Transverse colon (tissue), 4 donors: ENCODE results near the gene CENPA. TPM values are rescaled to one million over a fixed set of nuclear protein-coding genes. Genes with fewer than 3 reads are reported as not detected.

Source experiments
- DNase-seq: peaks from one replicate; pipeline ENCODE4 v3.0.0-alpha.2; 2019
- H3K27ac ChIP-seq, 4 donors: fragments of 200-600 bp; sonication (generic); 2 replicates each; pipeline ENCODE4 v1.5.1; 2016 to 2018; ENCODE audit warnings: inconsistent platforms in 4 of 4
- H3K27me3 ChIP-seq: fragments of 200-600 bp; sonication (generic); 2 replicates; pipeline ENCODE4 v1.5.1; 2017; ENCODE audit warnings: inconsistent platforms
- H3K36me3 ChIP-seq, 4 donors: fragments of 200-600 bp; sonication (generic); 2 replicates each; pipeline ENCODE4 v1.5.1; 2017 to 2019; ENCODE audit warnings: inconsistent platforms in 4 of 4
- H3K4me1 ChIP-seq, 4 donors: fragments of 200-600 bp; sonication (generic); 2 replicates each; pipeline ENCODE4 v1.5.1; 2017 to 2020; ENCODE audit warnings: inconsistent platforms in 4 of 4
- H3K4me3 ChIP-seq, 4 donors: fragments of 200-600 bp; sonication (generic); 1 replicate in 1 of 4; 2 replicates in 3 of 4; pipeline versions ENCODE4 v1.5.1 to v1.6.1; 2017 to 2019; ENCODE audit warnings: inconsistent platforms in 4 of 4
- H3K9me3 ChIP-seq, 2 donors: fragments of 200-600 bp; sonication (generic); 2 replicates each; pipeline ENCODE4 v1.5.1; 2017 to 2019; ENCODE audit warnings: inconsistent platforms in 2 of 2
- EP300 ChIP-seq: sonication (generic); formaldehyde crosslinking; IDR thresholded peaks from one replicate; pipeline ENCODE4 v1.6.1; 2017; ENCODE audit warnings: antibody characterized with exemption, low read depth
- POLR2A ChIP-seq: fragments of 450-650 bp; IDR thresholded peaks from one replicate; pipeline ENCODE4 v1.6.1; 2016; ENCODE audit warnings: antibody characterized with exemption, mild to moderate bottlenecking, moderate library complexity
- POLR2AphosphoS5 ChIP-seq, 3 donors: sonication (generic); formaldehyde crosslinking; IDR thresholded peaks; one replicate each; pipeline ENCODE4 v1.6.1; 2016; ENCODE audit warnings: antibody characterized with exemption in 3 of 3
- WGBS, 2 donors: methylation state at CpG; one replicate each; pipeline ENCODE4 v1.1.5; 2018; ENCODE audit warnings: low coverage in 1 of 2; 5-methylcytosine and 5-hydroxymethylcytosine counted together
- in situ Hi-C, 4 donors: fragments of 200-750 bp; cut with MboI; loops; one replicate each; pipeline versions ENCODE4 v1.15.0 to v1.15.1; 2017; ENCODE audit warnings: low sequenced_read_pairs in 3 of 4, low pct_ligation_motif_present in 1 of 4, low pct_unique_long_range_greater_than_20kb in 1 of 4
- intact Hi-C: fragments of 100-400 bp; cut with DNase I; formaldehyde crosslinking; loops from one replicate; pipeline ENCODE4 v1.15.1; 2023; ENCODE audit warnings: low total_unique reads
- total RNA-seq, 4 donors: library from RNA; depleted of rRNA; stranded (reverse); fragments of >200 nt; gene quantifications; one replicate each; pipeline ENCODE4 v1.1.0, GENCODE V29; 2016
- TF ChIP-seq, protein P1 (sequence below), 5 experiments: fragments of 200-600 bp in 3 of 5; fragments of 450-650 bp in 2 of 5; sonication (generic) in 3 of 5; IDR thresholded peaks; 1 replicate in 2 of 5; 2 replicates in 3 of 5; pipeline ENCODE4 v1.5.1; 2016 to 2017; ENCODE audit warnings: antibody characterized with exemption in 5 of 5, inconsistent platforms in 3 of 5, mild to moderate bottlenecking in 2 of 5, moderate library complexity in 1 of 5

The CENPA gene
- total RNA-seq, 4 donors from 2014 or later, result 1.1 to 14.9 TPM; not detected in 2

DNA sequence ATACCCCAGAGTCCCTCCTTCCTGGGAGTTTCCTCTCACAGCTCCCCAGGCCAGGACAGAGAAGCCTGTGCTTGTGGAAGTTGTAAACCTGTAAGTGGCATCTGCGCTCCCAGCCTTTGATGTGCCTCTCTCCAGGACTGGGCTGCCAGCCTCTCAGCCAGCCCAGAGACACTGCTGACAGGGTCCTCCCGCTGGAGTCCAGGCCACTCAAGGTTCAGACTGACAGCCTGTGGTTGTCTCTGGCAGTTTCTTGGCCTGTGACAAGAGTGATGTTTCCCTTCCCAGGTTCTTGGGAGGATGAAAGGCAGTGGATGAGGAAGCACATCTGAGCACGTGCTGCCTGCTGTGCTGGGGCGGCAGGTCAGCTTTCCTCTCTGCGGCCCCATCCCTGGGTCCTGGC lies 18.7 kb upstream of the CENPA start:
- no peak for DNase-seq
- H3K27ac ChIP-seq, result peak overlapping the region in 3 of 4 donors; percentile 4 to 83 (median 29)
- TF ChIP-seq POLR2A (no peak), POLR2AphosphoS5 (IDR thresholded peaks at IDR 0.05) (no peak), EP300 (no peak)
- TF ChIP-seq, protein P1, sequence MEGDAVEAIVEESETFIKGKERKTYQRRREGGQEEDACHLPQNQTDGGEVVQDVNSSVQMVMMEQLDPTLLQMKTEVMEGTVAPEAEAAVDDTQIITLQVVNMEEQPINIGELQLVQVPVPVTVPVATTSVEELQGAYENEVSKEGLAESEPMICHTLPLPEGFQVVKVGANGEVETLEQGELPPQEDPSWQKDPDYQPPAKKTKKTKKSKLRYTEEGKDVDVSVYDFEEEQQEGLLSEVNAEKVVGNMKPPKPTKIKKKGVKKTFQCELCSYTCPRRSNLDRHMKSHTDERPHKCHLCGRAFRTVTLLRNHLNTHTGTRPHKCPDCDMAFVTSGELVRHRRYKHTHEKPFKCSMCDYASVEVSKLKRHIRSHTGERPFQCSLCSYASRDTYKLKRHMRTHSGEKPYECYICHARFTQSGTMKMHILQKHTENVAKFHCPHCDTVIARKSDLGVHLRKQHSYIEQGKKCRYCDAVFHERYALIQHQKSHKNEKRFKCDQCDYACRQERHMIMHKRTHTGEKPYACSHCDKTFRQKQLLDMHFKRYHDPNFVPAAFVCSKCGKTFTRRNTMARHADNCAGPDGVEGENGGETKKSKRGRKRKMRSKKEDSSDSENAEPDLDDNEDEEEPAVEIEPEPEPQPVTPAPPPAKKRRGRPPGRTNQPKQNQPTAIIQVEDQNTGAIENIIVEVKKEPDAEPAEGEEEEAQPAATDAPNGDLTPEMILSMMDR (IDR thresholded peaks at IDR 0.05), result no peak
- no peaks in the 10 kb centered on the region for H3K36me3 ChIP-seq
- H3K4me1 ChIP-seq, result peaks cover 26 to 79% (median 40%) of the 10 kb centered on the region in 4 donors
- no peaks in the 10 kb centered on the region for H3K9me3 ChIP-seq
- H3K27me3 ChIP-seq, result no peaks in the 10 kb centered on the region
- in situ Hi-C loops (no loop called here), intact Hi-C loops (no loop called here)
- H3K4me3 ChIP-seq, result no peak overlapping the region
- WGBS, 2 donors, result 69% methylated on average over 5 of the region's 5 CpGs; no CpG with 5 or more reads in 1 of the 2 donors

DNA sequence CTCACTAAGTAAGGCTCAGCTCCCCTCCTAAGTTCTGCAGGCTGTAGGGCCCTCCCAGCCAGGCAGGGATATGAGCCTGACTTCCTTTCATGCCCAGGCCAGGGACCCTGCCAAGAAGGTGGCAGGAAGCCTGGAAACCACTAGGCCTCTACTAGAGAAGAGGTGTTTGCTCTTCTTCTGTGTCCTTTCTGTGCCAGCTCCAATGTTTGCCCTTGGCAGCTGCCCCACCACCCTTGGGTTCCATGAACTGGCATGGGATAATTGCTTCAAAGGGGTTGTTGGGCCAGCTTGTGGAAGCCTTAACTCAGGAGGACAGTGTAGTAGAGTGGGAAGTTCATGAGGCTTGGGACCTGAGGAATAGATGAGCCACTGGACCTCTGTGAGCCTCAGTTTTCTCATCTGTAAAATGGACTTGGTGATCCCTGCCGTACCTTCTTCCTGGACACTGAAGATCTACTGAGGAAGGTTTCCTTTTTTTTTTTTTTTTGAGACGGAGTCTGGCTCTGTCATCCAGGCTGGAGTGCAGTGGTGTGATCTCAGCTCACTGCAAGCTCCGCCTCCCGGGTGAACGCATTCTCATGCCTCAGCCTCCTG lies 17.9 kb upstream of the CENPA start:
- TF ChIP-seq, protein P1 (IDR thresholded peaks at IDR 0.05), result no peak
- TF ChIP-seq EP300, result no peak
- no peak for TF ChIP-seq POLR2A
- no peak for TF ChIP-seq POLR2AphosphoS5 (IDR thresholded peaks at IDR 0.05)
- WGBS, 2 donors, result 94 to 100% methylated on average over 1 to 5 of the region's 5 CpGs
- no peaks in the 10 kb centered on the region for H3K36me3 ChIP-seq
- intact Hi-C loops (no loop called here), in situ Hi-C loops (no loop called here)
- H3K27ac ChIP-seq, result peak overlapping the region in 2 of 4 donors; percentile 29 to 83
- peaks cover 34 to 88% (median 48%) of the 10 kb centered on the region in 4 donors for H3K4me1 ChIP-seq
- H3K27me3 ChIP-seq, result no peaks in the 10 kb centered on the region
- DNase-seq, result no peak
- H3K4me3 ChIP-seq, result no peak overlapping the region
- no peaks in the 10 kb centered on the region for H3K9me3 ChIP-seq

- intact Hi-C loops, result no loop called here
- 94% methylated on average over 3 of the region's 3 CpGs; no CpG with 5 or more reads in 1 of the 2 donors for WGBS, 2 donors
- Histone ChIP-seq H3K27me3 (no peaks in the 10 kb centered on the region), H3K9me3 (no peaks in the 10 kb centered on the region), H3K36me3 (no peaks in the 10 kb centered on the region), H3K27ac (peak overlapping the region; percentile 30 to 88 (median 82)), H3K4me3 (no peak overlapping the region), H3K4me1 (peaks cover 35 to 85% (median 48%) of the 10 kb centered on the region in 4 donors)
- in situ Hi-C loops, result no loop called here
- TF ChIP-seq, protein P1 (IDR thresholded peaks at IDR 0.05), result no peak
- TF ChIP-seq EP300 (no peak), POLR2A (no peak), POLR2AphosphoS5 (IDR thresholded peaks at IDR 0.05) (no peak)
- DNase-seq, result no peak
Observed at GRCh38 chr2:26768759-26769088, 17.1 kb upstream of the CENPA start.

DNA sequence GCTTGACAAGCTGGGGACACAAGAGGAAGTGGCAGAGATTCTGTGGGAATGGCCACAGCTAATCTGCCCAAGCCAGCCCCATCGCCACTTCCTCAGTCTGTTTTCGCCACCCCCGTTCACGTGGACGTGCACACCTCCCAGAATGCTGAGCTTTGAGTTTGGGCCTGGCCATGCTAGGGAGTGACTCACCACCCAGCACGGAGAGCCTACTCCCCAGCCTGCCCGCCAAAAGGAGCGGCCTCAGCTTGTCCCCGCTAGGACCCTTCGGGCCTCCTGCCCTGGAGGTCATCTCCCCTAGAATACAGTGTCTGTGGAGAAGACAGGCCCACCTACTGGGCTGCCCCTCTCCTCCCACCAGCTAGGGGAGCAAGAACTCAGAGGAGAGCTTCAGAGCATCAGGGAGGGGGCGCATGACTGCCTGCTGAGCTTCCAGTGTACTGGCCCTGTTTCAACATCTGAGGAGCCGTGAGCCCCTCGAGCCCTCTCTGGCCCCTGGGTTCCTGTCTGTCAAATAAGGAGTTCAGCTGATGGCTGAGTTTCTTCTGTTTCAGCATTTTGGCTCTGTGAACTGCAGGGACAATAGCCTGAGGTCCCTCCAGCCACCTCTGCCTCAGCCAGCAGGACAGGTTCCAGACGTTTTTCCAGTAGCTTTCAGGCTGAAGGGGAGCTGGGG lies 16.6 kb upstream of the CENPA start:
- Histone ChIP-seq H3K4me3 (no peak overlapping the region), H3K9me3 (no peaks in the 10 kb centered on the region), H3K36me3 (no peaks in the 10 kb centered on the region), H3K27ac (peak overlapping the region; percentile 30 to 88 (median 82)), H3K27me3 (no peaks in the 10 kb centered on the region), H3K4me1 (peaks cover 35 to 84% (median 48%) of the 10 kb centered on the region in 4 donors)
- peak; percentile 26 for TF ChIP-seq POLR2A
- TF ChIP-seq, protein P1 (IDR thresholded peaks at IDR 0.05), result no peak
- TF ChIP-seq POLR2AphosphoS5 (IDR thresholded peaks at IDR 0.05), result peak; percentile 19 to 40 (median 36)
- TF ChIP-seq EP300, result no peak
- 72% methylated on average over 12 of the region's 14 CpGs; no CpG with 5 or more reads in 1 of the 2 donors for WGBS, 2 donors
- in situ Hi-C loops, result no loop called here
- intact Hi-C loops, result no loop called here
- DNase-seq, result peak; percentile 70
